OCI-M1 (cell line): ENCODE results near the gene OR51L1.
"Not testable (repeated sequence)": the region's sequence is repeated elsewhere in the genome, so short reads cannot be mapped to it uniquely, and the experiment has no call there.

Experiments
- DNase-seq: peaks from one replicate; lab custom pipeline; 2025; lab: John Stamatoyannopoulos, UW

The OR51L1 gene, protein sequence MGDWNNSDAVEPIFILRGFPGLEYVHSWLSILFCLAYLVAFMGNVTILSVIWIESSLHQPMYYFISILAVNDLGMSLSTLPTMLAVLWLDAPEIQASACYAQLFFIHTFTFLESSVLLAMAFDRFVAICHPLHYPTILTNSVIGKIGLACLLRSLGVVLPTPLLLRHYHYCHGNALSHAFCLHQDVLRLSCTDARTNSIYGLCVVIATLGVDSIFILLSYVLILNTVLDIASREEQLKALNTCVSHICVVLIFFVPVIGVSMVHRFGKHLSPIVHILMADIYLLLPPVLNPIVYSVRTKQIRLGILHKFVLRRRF

DNA sequence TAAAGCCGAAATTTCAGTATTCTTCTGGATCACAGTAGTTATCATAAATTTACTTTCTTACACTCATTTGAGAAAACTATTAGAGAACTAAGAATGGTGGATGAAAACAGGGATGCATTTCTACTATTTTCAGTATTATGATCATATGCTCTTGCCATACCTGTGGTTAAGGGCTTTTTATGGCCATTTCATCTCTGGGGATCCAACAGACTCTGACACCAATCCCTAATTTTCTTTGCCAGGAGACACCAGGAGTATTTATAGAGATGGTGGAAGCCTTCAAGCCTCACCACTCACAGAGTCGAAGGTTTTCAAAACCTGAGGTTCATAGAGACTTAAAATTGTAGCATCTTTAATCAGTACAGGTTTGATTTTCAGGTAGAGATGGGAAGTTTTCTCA lies at the start of gene OR51L1:
Gene OR51L1, plus strand, starts transcription at position 301 of the 400 bp plus-strand sequence. CDS start 4,132 bp downstream, outside the sequence.
- no peak for DNase-seq

DNA sequence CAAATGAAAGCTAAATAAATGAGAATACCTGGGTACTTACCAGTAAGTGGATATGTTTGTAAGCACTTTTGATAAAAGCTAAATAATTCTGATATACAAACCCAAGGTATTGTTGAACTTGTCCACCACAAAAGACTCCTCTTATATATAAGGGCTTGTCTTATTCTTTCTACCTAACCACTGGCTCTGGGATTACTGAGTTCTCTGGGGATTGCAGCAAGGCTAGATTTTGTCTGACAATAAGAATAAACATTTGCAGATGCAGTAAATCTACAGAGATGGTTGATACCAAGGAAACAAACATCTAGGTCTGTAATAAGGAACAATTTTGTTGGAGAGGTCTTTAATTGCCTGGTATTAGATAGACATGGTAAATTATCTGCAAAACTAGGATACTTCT lies 47.1 kb upstream of the OR51L1 start, which contains the start of gene OR51A4:
Gene OR51A4, minus strand, starts transcription at position 101 of the 400 bp plus-strand sequence. CDS start 505 bp downstream, outside the sequence.
- DNase-seq, result no peak

DNA sequence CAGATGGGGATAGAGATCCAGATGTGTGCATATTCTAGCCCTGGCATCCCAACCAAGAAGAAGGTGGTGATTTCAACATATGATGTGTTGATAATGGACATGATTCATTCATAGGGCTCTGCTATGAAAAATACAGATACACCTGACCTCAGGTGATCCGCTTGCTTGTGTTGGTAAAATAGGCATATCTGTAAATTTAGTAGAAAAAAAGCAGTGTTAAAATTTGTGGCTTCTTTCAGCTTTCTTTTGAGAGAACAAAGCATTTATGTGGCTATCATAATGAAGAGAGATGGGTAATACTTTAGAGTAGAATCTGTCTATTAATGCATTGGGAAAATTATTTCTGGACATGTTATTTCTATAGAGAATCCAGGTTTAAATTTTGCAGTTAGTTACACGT lies 39.0 kb upstream of the OR51L1 start, which contains the start of gene OR51A2:
Gene OR51A2, minus strand, starts transcription at position 101 of the 400 bp plus-strand sequence. Its CDS starts 0 bp downstream, at position 101.
- not testable (repeated sequence) for DNase-seq

- peak; percentile 7 for DNase-seq
These were observed 37.3 kb upstream of the OR51L1 start for GRCh38 chr11:4957396-4957795.

DNA sequence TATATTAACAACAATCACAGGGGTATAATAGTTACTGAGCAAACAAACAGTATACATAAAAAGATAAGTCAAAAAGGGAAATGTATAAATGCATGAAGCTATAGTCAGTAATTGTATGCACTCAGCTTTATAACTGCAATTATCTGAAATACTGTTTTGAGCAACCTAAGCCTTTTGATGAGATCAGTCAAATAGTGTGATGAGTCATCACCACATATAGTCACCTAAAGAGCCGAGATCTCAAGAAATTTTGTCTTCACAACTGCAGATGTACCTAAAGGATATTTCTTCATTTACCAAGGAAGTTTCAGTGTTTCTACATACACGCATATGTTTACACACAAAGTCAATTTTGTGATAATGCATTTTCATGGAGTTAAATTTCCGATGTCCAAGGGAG lies 33.8 kb upstream of the OR51L1 start:
- DNase-seq, result peak; percentile 66

DNA sequence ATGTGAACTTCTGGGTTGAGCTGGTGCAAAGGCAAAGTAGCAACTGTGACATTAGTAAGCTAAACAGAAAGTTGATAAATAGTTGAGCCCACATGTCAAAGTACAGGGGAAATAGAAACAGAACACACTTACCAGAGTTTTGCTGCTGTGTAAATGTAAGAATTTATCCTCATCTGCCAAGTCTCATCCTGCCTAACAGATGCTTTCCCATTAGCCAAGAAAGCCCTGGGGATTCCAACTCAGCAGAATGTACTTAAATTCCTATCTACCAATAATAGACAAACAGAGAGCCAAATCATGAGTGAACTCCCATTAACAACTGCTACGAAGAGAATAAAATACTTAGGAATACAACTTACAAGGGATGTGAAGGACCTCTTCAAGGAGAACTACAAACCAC lies 31.8 kb upstream of the OR51L1 start:
- no peak for DNase-seq

DNA sequence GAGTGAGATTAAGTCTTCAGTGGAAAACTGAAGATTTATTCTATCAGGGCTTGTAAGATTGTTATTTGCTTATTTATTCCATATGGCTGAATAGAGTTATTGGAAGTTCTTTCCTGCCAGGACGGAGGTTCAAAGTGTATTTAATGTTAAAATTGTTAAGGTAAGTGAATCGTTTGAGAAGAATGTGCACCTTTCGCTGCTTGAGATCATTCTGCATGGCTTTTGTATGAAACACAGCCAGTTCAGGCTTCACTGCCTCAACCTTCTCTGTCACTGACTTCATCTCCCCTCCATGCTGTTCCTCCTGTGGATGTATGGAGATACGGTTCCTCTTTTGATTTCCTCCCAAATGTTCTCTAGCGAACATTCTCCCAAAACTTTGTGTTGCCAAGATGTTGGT lies 19.2 kb upstream of the OR51L1 start:
- no peak for DNase-seq

DNA sequence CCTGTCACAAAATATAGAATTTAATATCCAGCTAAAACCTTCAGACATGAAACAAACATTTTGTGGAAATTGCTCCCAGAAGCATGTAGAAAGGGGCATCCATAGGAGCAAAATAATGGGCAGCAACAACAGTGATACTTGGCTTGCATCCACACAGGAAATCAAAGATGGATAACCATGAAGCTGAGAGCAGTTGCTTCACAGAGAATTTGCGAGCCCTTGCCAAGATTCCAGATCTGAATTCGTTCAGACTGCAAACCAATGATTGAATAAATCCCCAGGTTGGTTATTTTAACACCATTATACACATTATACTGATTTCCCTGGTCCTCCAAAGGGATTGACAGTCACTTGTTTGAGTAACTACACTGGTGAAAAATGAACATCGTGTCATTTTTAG lies 15.6 kb upstream of the OR51L1 start:
- no peak for DNase-seq

GRCh38 chr11:4982678-4983077 lies 12.0 kb upstream of the OR51L1 start:
- no peak for DNase-seq

GRCh38 chr11:4983841-4984240 lies 10.8 kb upstream of the OR51L1 start:
- no peak for DNase-seq

DNA sequence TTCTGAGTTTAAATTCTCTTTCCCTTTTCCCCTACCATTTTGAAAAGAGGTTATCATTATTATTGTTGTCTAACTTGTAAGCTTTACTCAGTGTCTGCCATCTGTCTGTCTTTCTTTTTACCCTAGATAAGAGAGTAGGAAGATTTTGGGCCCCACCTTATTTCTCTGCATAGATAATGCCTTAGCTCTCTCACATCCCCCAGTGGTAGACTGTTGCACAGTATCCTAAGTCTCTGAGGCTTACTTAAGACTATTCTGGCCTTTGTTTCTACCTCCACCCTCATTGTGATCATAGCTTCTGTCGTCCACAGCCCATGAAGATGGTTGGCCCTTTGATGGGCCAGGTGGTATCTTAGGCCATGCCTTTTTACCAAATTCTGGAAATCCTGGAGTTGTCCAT lies 3.6 kb upstream of the OR51L1 start:
- DNase-seq, result peak; percentile 86

GRCh38 chr11:5004424-5005274 lies 10.0 kb downstream of the OR51L1 start:
- peak; percentile 85 for DNase-seq

DNA sequence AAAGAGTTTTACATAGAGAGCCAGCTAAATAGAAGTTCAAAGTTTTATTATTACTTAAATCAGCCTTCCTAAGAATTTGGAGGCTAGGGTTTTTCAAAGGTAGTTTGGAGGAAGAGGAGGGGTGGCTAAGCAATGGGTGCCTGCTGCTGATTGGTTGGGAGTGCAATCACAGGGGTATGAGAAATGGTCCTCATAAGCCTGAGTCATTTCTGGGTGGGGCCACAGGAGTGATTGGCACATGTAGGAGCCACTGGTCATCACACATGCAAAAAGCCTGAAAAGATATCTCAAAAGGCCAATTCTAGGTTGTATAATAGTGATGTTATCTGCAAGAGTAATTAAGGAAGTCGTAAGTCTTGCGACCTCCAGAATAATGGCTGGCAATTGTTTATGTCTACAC lies 12.9 kb downstream of the OR51L1 start:
- peak; percentile 10 for DNase-seq

DNA sequence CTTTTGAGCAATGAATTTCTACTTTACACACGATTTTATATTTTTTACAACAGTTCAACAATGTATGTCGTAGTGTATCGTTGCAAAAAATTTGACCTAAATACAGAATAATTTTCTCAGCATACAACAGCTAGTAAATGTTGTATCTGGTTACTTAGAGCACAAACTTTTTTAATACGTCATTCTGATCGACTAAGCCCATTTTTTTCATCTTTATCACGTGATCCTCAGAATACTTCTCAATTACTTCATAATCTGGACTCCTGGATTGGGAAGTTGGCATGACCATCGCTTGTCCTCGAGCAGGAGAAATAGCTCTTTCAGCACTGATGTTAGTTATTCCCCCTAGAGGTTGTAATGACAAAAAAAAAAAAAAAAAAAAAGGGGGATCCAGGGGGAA lies 16.6 kb downstream of the OR51L1 start:
- no peak for DNase-seq

DNA sequence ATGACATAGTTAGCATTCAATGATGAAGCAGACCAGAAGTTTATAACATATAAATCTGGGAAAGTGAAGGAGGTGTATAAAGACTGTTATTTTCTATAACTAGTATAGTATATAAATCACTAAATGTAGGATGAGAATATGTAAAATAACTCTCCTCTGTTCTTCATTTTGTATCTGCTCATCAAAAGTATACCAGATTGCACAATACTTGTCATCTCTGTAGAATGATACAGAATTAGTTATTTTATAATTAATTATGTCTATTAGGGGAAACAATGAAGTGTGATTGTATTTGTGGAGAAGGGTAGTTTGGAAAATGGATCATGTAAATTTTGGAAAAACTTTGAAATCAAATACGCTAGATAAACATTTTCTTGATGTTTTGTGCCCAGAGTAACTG lies 18.4 kb downstream of the OR51L1 start:
- no peak for DNase-seq

DNA sequence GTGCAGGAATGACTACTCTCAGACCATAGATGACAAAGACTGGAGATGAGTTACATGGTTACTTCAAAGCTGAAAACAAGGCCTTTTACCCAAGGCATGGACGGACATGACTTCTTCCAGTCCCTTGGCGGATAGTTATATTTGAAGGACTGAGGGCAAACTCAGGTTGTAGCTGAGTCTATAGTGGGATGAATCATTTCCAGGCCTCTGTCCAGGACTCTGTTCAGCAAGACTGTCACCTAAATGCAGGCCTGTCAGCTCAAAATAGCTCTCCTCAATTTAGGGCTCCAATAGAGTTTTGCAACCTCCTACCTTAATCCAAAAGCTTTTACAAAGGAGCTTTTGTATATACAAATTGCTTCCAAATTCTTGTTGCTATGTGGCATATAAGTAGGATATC lies 27.3 kb downstream of the OR51L1 start:
- DNase-seq, result no peak

GRCh38 chr11:5036669-5037068 lies 42.0 kb downstream of the OR51L1 start:
- no peak for DNase-seq

- DNase-seq, result no peak
These were observed 43.3 kb downstream of the OR51L1 start for GRCh38 chr11:5037926-5038325.

- no peak for DNase-seq
These were observed 43.7 kb downstream of the OR51L1 start for GRCh38 chr11:5038341-5038740.

DNA sequence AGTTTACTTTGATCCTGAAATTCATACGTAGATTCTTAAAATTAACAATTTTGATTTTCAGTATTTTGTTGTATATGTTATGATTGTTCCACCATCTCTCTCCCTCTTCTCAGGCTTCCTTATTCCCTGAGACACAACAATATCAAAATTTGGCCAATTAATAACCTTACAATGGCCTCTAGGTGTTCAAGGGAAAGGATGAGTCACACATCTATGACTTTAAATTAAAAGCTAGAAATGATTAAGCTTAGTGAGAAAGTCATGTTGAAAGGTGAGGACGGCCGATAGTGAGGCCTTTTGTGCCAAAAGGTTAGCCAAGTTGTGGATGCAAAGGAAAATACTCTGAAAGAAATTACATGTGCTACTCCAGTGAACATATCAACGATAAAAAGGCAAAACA lies 46.2 kb downstream of the OR51L1 start:
- no peak for DNase-seq

DNA sequence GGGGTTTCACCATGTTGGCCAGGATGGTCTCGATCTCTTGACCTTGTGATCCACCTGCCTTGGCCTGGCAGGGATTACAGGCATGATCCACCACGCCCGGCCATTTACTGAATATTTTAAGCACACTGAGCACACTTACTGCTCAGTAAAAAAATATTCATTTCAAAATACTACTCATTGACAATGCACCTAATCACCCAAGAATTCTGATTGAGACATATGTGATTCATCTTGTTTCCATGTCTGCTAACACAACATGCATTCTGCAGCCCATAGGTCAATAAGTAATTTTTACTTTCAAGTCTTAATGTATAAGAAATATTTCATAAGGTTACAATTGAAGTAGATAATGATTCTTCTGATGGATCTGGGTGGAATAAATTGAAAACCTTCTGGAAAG lies 47.4 kb downstream of the OR51L1 start:
- DNase-seq, result no peak

GRCh38 chr11:5043380-5043779 lies 48.7 kb downstream of the OR51L1 start:
- DNase-seq, result no peak

- no peak for DNase-seq
These were observed 51.6 kb downstream of the OR51L1 start, which contains the start of gene OR52J3 for GRCh38 chr11:5046226-5046625. OR52J3 (plus strand) TSS chr11:5046526; CDS start chr11:5046526, 0 bp downstream.
